Jurkat, Clone E6-1 (cell line): ENCODE data around the gene L3MBTL1. TPM values are rescaled to one million over a fixed set of nuclear protein-coding genes. Genes with fewer than 3 reads are reported as not detected.
A peak's percentile ranks its signal among the peaks of the same experiment; 100 is the strongest.

Experiments
- DNase-seq: peaks from one replicate; pipeline ENCODE4 v3.0.0-alpha.2; 2011; ENCODE audit warnings: low read depth, low spot score
- H3K4me3 ChIP-seq: 2 replicates; pipeline ENCODE4 v1.5.1; 2011; ENCODE audit warnings: mild to moderate bottlenecking, low read length, control low read depth, moderate library complexity
- polyA plus RNA-seq: library from polyadenylated mRNA; unstranded; fragments of >200 nt; gene quantifications from one replicate; pipeline ENCODE4 v1.2.1, GENCODE V29; 2012; ENCODE audit warnings: missing spikeins; ENCODE audit not compliant: insufficient read length, insufficient read depth

Gene L3MBTL1
- 0.60 TPM for polyA plus RNA-seq

- no peak for DNase-seq
Observed at GRCh38 chr20:43507150-43508080, at the start of gene L3MBTL1. L3MBTL1 (plus strand) TSS chr20:43507697; CDS start chr20:43513504, 5,807 bp downstream.

GRCh38 chr20:43458422-43458924 lies 49.0 kb upstream of the L3MBTL1 start:
- H3K4me3 ChIP-seq = peak overlapping the region; percentile 85
- DNase-seq = no peak

More at GRCh38 chr20:43507150-43508080, at the start of gene L3MBTL1:
- peak within 1 kb of the TSS; percentile 38 for H3K4me3 ChIP-seq

- DNase-seq = no peak
- peak overlapping the region; percentile 85 for H3K4me3 ChIP-seq
Observed at GRCh38 chr20:43459022-43459942, 48.2 kb upstream of the L3MBTL1 start.

- no peak for DNase-seq
- H3K4me3 ChIP-seq = no peak overlapping the region
Observed at GRCh38 chr20:43460172-43460829, 47.2 kb upstream of the L3MBTL1 start.

- no peak overlapping the region for H3K4me3 ChIP-seq
- no peak for DNase-seq
Observed at GRCh38 chr20:43460830-43461200, 46.7 kb upstream of the L3MBTL1 start.

GRCh38 chr20:43461894-43462659 lies 45.4 kb upstream of the L3MBTL1 start:
- no peak overlapping the region for H3K4me3 ChIP-seq
- DNase-seq = no peak

GRCh38 chr20:43462660-43463526 lies 44.6 kb upstream of the L3MBTL1 start:
- H3K4me3 ChIP-seq = no peak overlapping the region
- DNase-seq = no peak

- DNase-seq = no peak
Observed at GRCh38 chr20:43463527-43464218, 43.8 kb upstream of the L3MBTL1 start.

GRCh38 chr20:43464219-43464790 lies 43.2 kb upstream of the L3MBTL1 start:
- no peak overlapping the region for H3K4me3 ChIP-seq
- DNase-seq = no peak

More at GRCh38 chr20:43463527-43464218, 43.8 kb upstream of the L3MBTL1 start:
- H3K4me3 ChIP-seq = no peak overlapping the region

GRCh38 chr20:43465625-43465943 lies 41.9 kb upstream of the L3MBTL1 start:
- H3K4me3 ChIP-seq = no peak overlapping the region
- no peak for DNase-seq

GRCh38 chr20:43467589-43467988 lies 39.9 kb upstream of the L3MBTL1 start:
- H3K4me3 ChIP-seq = no peak overlapping the region
- DNase-seq = no peak

- no peak overlapping the region for H3K4me3 ChIP-seq
- no peak for DNase-seq
Observed at GRCh38 chr20:43472671-43473380, 34.7 kb upstream of the L3MBTL1 start.

GRCh38 chr20:43473381-43473704 lies 34.2 kb upstream of the L3MBTL1 start:
- no peak overlapping the region for H3K4me3 ChIP-seq
- DNase-seq = no peak

GRCh38 chr20:43477193-43477592 lies 30.3 kb upstream of the L3MBTL1 start:
- no peak overlapping the region for H3K4me3 ChIP-seq
- no peak for DNase-seq

- H3K4me3 ChIP-seq = no peak overlapping the region
- DNase-seq = no peak
Observed at GRCh38 chr20:43477619-43478018, 29.9 kb upstream of the L3MBTL1 start.

GRCh38 chr20:43490038-43490437 lies 17.5 kb upstream of the L3MBTL1 start:
- DNase-seq = no peak
- no peak overlapping the region for H3K4me3 ChIP-seq
